Measurements from ENCODE around the gene MALSU1. TPM values are rescaled to one million over a fixed set of nuclear protein-coding genes. Genes with fewer than 3 reads are reported as not detected.

Gene MALSU1
- polyA plus RNA-seq, 1 donor from 2014 or later, result 68.1 TPM

- no peaks in the 10 kb centered on the region for H3K36me3 Mint-ChIP-seq
- H3K4me3 Mint-ChIP-seq, result no peak overlapping the region
- no peaks in the 10 kb centered on the region for H3K9me3 Mint-ChIP-seq
- H3K4me1 Mint-ChIP-seq, result peaks cover 2 to 9% (median 6%) of the 10 kb centered on the region in 3 donors
- H3K27me3 Mint-ChIP-seq, result peaks cover 3% of the 10 kb centered on the region
- no peak overlapping the region for H3K27ac Mint-ChIP-seq
Observed at GRCh38 chr7:23276376-23276775, 22.8 kb upstream of the MALSU1 start.

- Mint-ChIP-seq H3K4me1 (peaks cover 2 to 9% (median 6%) of the 10 kb centered on the region in 3 donors), H3K4me3 (no peak overlapping the region), H3K9me3 (no peaks in the 10 kb centered on the region), H3K27me3 (peaks cover 3% of the 10 kb centered on the region), H3K27ac (no peak overlapping the region), H3K36me3 (no peaks in the 10 kb centered on the region)
Observed at GRCh38 chr7:23276947-23277346, 22.2 kb upstream of the MALSU1 start.

GRCh38 chr7:23277359-23277989 is 21.7 kb upstream of the MALSU1 start:
- H3K4me1 Mint-ChIP-seq, result peaks cover 2 to 9% (median 2%) of the 10 kb centered on the region in 3 donors
- no peak overlapping the region for H3K4me3 Mint-ChIP-seq
- H3K36me3 Mint-ChIP-seq, result no peaks in the 10 kb centered on the region
- peaks cover 3% of the 10 kb centered on the region for H3K27me3 Mint-ChIP-seq
- H3K9me3 Mint-ChIP-seq, result no peaks in the 10 kb centered on the region
- no peak overlapping the region for H3K27ac Mint-ChIP-seq

- no peak overlapping the region for H3K4me3 Mint-ChIP-seq
- H3K36me3 Mint-ChIP-seq, result no peaks in the 10 kb centered on the region
- no peaks in the 10 kb centered on the region for H3K27me3 Mint-ChIP-seq
- H3K27ac Mint-ChIP-seq, result no peak overlapping the region
- H3K9me3 Mint-ChIP-seq, result no peaks in the 10 kb centered on the region
- H3K4me1 Mint-ChIP-seq, result peaks cover 0 to 1% (median 0%) of the 10 kb centered on the region in 3 donors
Observed at GRCh38 chr7:23279819-23280525, 19.2 kb upstream of the MALSU1 start.

GRCh38 chr7:23283086-23283485 is 16.1 kb upstream of the MALSU1 start:
- Mint-ChIP-seq H3K4me1 (no peaks in the 10 kb centered on the region), H3K4me3 (no peak overlapping the region), H3K27ac (no peak overlapping the region), H3K9me3 (no peaks in the 10 kb centered on the region), H3K27me3 (no peaks in the 10 kb centered on the region), H3K36me3 (no peaks in the 10 kb centered on the region)

- H3K4me1 Mint-ChIP-seq, result no peaks in the 10 kb centered on the region
- no peaks in the 10 kb centered on the region for H3K27me3 Mint-ChIP-seq
- no peaks in the 10 kb centered on the region for H3K9me3 Mint-ChIP-seq
Observed at GRCh38 chr7:23284871-23285270, 14.3 kb upstream of the MALSU1 start.

GRCh38 chr7:23285657-23286646 is 13.2 kb upstream of the MALSU1 start:
- Mint-ChIP-seq H3K36me3 (no peaks in the 10 kb centered on the region), H3K9me3 (no peaks in the 10 kb centered on the region), H3K4me1 (no peaks in the 10 kb centered on the region), H3K4me3 (no peak overlapping the region), H3K27ac (peak overlapping the region in 1 of 3 donors; percentile 33), H3K27me3 (no peaks in the 10 kb centered on the region)

More at GRCh38 chr7:23284871-23285270, 14.3 kb upstream of the MALSU1 start:
- H3K36me3 Mint-ChIP-seq, result no peaks in the 10 kb centered on the region
- H3K27ac Mint-ChIP-seq, result no peak overlapping the region
- H3K4me3 Mint-ChIP-seq, result no peak overlapping the region

- Mint-ChIP-seq H3K27me3 (no peaks in the 10 kb centered on the region), H3K36me3 (no peaks in the 10 kb centered on the region), H3K27ac (no peak overlapping the region), H3K4me1 (no peaks in the 10 kb centered on the region), H3K9me3 (no peaks in the 10 kb centered on the region), H3K4me3 (no peak overlapping the region)
Observed at GRCh38 chr7:23287612-23288011, 11.5 kb upstream of the MALSU1 start.

- H3K27ac Mint-ChIP-seq, result no peak overlapping the region
- no peaks in the 10 kb centered on the region for H3K4me1 Mint-ChIP-seq
- H3K4me3 Mint-ChIP-seq, result no peak overlapping the region
- no peaks in the 10 kb centered on the region for H3K36me3 Mint-ChIP-seq
- no peaks in the 10 kb centered on the region for H3K9me3 Mint-ChIP-seq
- no peaks in the 10 kb centered on the region for H3K27me3 Mint-ChIP-seq
Observed at GRCh38 chr7:23290993-23291392, 8.1 kb upstream of the MALSU1 start.

GRCh38 chr7:23291957-23292560 is 7.1 kb upstream of the MALSU1 start:
- H3K36me3 Mint-ChIP-seq, result no peaks in the 10 kb centered on the region
- H3K4me3 Mint-ChIP-seq, result no peak overlapping the region
- H3K4me1 Mint-ChIP-seq, result no peaks in the 10 kb centered on the region
- H3K27ac Mint-ChIP-seq, result no peak overlapping the region
- no peaks in the 10 kb centered on the region for H3K27me3 Mint-ChIP-seq
- H3K9me3 Mint-ChIP-seq, result peaks cover 0 to 2% (median 0%) of the 10 kb centered on the region in 3 donors

GRCh38 chr7:23292623-23293022 is 6.5 kb upstream of the MALSU1 start:
- Mint-ChIP-seq H3K36me3 (no peaks in the 10 kb centered on the region), H3K4me3 (no peak overlapping the region), H3K9me3 (peaks cover 0 to 2% (median 0%) of the 10 kb centered on the region in 3 donors), H3K27me3 (no peaks in the 10 kb centered on the region), H3K4me1 (no peaks in the 10 kb centered on the region), H3K27ac (no peak overlapping the region)

- peaks cover 0 to 4% (median 3%) of the 10 kb centered on the region in 3 donors for H3K4me1 Mint-ChIP-seq
- peaks cover 0 to 3% (median 2%) of the 10 kb centered on the region in 3 donors for H3K9me3 Mint-ChIP-seq
- H3K27me3 Mint-ChIP-seq, result no peaks in the 10 kb centered on the region
- no peak overlapping the region for H3K4me3 Mint-ChIP-seq
- H3K27ac Mint-ChIP-seq, result no peak overlapping the region
- H3K36me3 Mint-ChIP-seq, result no peaks in the 10 kb centered on the region
Observed at GRCh38 chr7:23293500-23294073, 5.6 kb upstream of the MALSU1 start.

GRCh38 chr7:23294549-23295400 is 4.4 kb upstream of the MALSU1 start:
- peaks cover 0 to 3% (median 2%) of the 10 kb centered on the region in 3 donors for H3K9me3 Mint-ChIP-seq
- peaks cover 6 to 10% (median 9%) of the 10 kb centered on the region in 3 donors for H3K4me1 Mint-ChIP-seq
- no peaks in the 10 kb centered on the region for H3K36me3 Mint-ChIP-seq
- H3K4me3 Mint-ChIP-seq, result no peak overlapping the region
- no peak overlapping the region for H3K27ac Mint-ChIP-seq
- H3K27me3 Mint-ChIP-seq, result no peaks in the 10 kb centered on the region

GRCh38 chr7:23295401-23295697 is 3.8 kb upstream of the MALSU1 start:
- Mint-ChIP-seq H3K4me3 (no peak overlapping the region), H3K36me3 (no peaks in the 10 kb centered on the region), H3K9me3 (peaks cover 0 to 3% (median 2%) of the 10 kb centered on the region in 3 donors), H3K4me1 (peaks cover 12 to 16% (median 12%) of the 10 kb centered on the region in 3 donors), H3K27me3 (no peaks in the 10 kb centered on the region), H3K27ac (no peak overlapping the region)

All from IgD-negative memory B cell (primary cell).